ENCODE measurements around the gene PPAT.
"Not testable (repeated sequence)": the region's sequence is repeated elsewhere in the genome, so short reads cannot be mapped to it uniquely, and the experiment has no call there.

PPAT gene

GRCh38 chr4:56362981-56363380 is 72.4 kb downstream of the PPAT start:
- not testable (repeated sequence) for H3K36me3 ChIP-seq (ENCODE audit: control insufficient read depth, insufficient read depth, low read length); H3K27me3 ChIP-seq (ENCODE audit: control insufficient read depth, insufficient read depth, low read length); H3K9me3 ChIP-seq (ENCODE audit: control insufficient read depth, low read length); H3K4me3 ChIP-seq (ENCODE audit: low read length); H3K9ac ChIP-seq (ENCODE audit: low read length); H3K4me1 ChIP-seq (ENCODE audit: control insufficient read depth, insufficient read depth, low read length)

GRCh38 chr4:56360071-56360470 is 75.3 kb downstream of the PPAT start:
- no peaks in the 10 kb centered on the region for H3K36me3 ChIP-seq (ENCODE audit: control insufficient read depth, insufficient read depth, low read length)

GRCh38 chr4:56356650-56357049 is 78.8 kb downstream of the PPAT start:
- no peak overlapping the region for H3K4me3 ChIP-seq (ENCODE audit: low read length)
- H3K27me3 ChIP-seq (ENCODE audit: control insufficient read depth, insufficient read depth, low read length): no peaks in the 10 kb centered on the region
- H3K9me3 ChIP-seq (ENCODE audit: control insufficient read depth, low read length): no peaks in the 10 kb centered on the region
- no peaks in the 10 kb centered on the region for H3K4me1 ChIP-seq (ENCODE audit: control insufficient read depth, insufficient read depth, low read length)
- H3K36me3 ChIP-seq (ENCODE audit: control insufficient read depth, insufficient read depth, low read length): no peaks in the 10 kb centered on the region
- no peak overlapping the region for H3K9ac ChIP-seq (ENCODE audit: low read length)

More at GRCh38 chr4:56360071-56360470, 75.3 kb downstream of the PPAT start:
- no peaks in the 10 kb centered on the region for H3K9me3 ChIP-seq (ENCODE audit: control insufficient read depth, low read length)
- no peak overlapping the region for H3K4me3 ChIP-seq (ENCODE audit: low read length)
- H3K27me3 ChIP-seq (ENCODE audit: control insufficient read depth, insufficient read depth, low read length): no peaks in the 10 kb centered on the region
- H3K4me1 ChIP-seq (ENCODE audit: control insufficient read depth, insufficient read depth, low read length): no peaks in the 10 kb centered on the region
- H3K9ac ChIP-seq (ENCODE audit: low read length): no peak overlapping the region

- H3K27me3 ChIP-seq (ENCODE audit: control insufficient read depth, insufficient read depth, low read length): no peaks in the 10 kb centered on the region
- H3K9me3 ChIP-seq (ENCODE audit: control insufficient read depth, low read length): no peaks in the 10 kb centered on the region
- no peak overlapping the region for H3K4me3 ChIP-seq (ENCODE audit: low read length)
- no peak overlapping the region for H3K9ac ChIP-seq (ENCODE audit: low read length)
- no peaks in the 10 kb centered on the region for H3K36me3 ChIP-seq (ENCODE audit: control insufficient read depth, insufficient read depth, low read length)
- no peaks in the 10 kb centered on the region for H3K4me1 ChIP-seq (ENCODE audit: control insufficient read depth, insufficient read depth, low read length)
These were observed 86.8 kb downstream of the PPAT start for GRCh38 chr4:56348576-56348975.

- H3K27me3 ChIP-seq (ENCODE audit: control insufficient read depth, insufficient read depth, low read length): no peaks in the 10 kb centered on the region
- H3K9ac ChIP-seq (ENCODE audit: low read length): no peak overlapping the region
- H3K4me1 ChIP-seq (ENCODE audit: control insufficient read depth, insufficient read depth, low read length): no peaks in the 10 kb centered on the region
- no peaks in the 10 kb centered on the region for H3K36me3 ChIP-seq (ENCODE audit: control insufficient read depth, insufficient read depth, low read length)
- no peaks in the 10 kb centered on the region for H3K9me3 ChIP-seq (ENCODE audit: control insufficient read depth, low read length)
- no peak overlapping the region for H3K4me3 ChIP-seq (ENCODE audit: low read length)
These were observed 90.0 kb downstream of the PPAT start for GRCh38 chr4:56345458-56345857.
